Loucy (cell line): ENCODE data around the gene SEC22C.

Experiments
- H2AFZ ChIP-seq: fragments of 200-600 bp; sonication (generic); 2 replicates; pipeline ENCODE4 v1.6.0; 2016; ENCODE audit warnings: antibody characterized with exemption, mild to moderate bottlenecking, low read length, moderate library complexity
- H3F3A ChIP-seq: fragments of 200-600 bp; 2 replicates; pipeline ENCODE4 v1.6.0; 2016; ENCODE audit warnings: antibody characterized with exemption, low read depth, mild to moderate bottlenecking
- H3K27me3 ChIP-seq: fragments of 200-600 bp; sonication (generic); 2 replicates; pipeline ENCODE4 v1.6.1; 2014; ENCODE audit warnings: low read length, mild to moderate bottlenecking; ENCODE audit not compliant: insufficient read depth, poor library complexity, severe bottlenecking
- H3K36me3 ChIP-seq: fragments of 200-600 bp; sonication (generic); 2 replicates; pipeline ENCODE4 v1.6.1; 2016; ENCODE audit warnings: low read length; ENCODE audit not compliant: insufficient read depth
- H3K4me1 ChIP-seq: fragments of 200-600 bp; sonication (generic); 2 replicates; pipeline ENCODE4 v1.5.1; 2014; ENCODE audit warnings: low read length, mild to moderate bottlenecking; ENCODE audit not compliant: insufficient read depth, poor library complexity, severe bottlenecking
- H3K4me2 ChIP-seq: fragments of 200-600 bp; sonication (generic); 2 replicates; pipeline ENCODE4 v1.6.0; 2014; ENCODE audit warnings: antibody characterized with exemption, low read length, low read depth, mild to moderate bottlenecking; ENCODE audit not compliant: poor library complexity, severe bottlenecking
- H3K4me3 ChIP-seq: fragments of 200-600 bp; sonication (generic); 2 replicates; pipeline ENCODE4 v1.5.1; 2014; ENCODE audit warnings: low read length, mild to moderate bottlenecking, mixed read lengths; ENCODE audit not compliant: poor library complexity, severe bottlenecking
- H3K79me2 ChIP-seq: fragments of 200-600 bp; sonication (generic); 2 replicates; pipeline ENCODE4 v1.6.1; 2014; ENCODE audit warnings: low read length; ENCODE audit not compliant: insufficient read depth
- H3K9ac ChIP-seq: fragments of 200-600 bp; sonication (generic); 2 replicates; pipeline ENCODE4 v1.6.0; 2014; ENCODE audit warnings: mild to moderate bottlenecking, low read depth, low read length, moderate library complexity; ENCODE audit not compliant: poor library complexity, severe bottlenecking
- H3K9me2 ChIP-seq: fragments of 200-600 bp; sonication (generic); replicated peaks from 2 replicates; pipeline ENCODE4 v1.6.1; 2016; ENCODE audit warnings: low read depth, low read length, mixed read lengths
- H3K9me3 ChIP-seq: fragments of 200-600 bp; sonication (generic); 2 replicates; pipeline ENCODE4 v1.6.1; 2014; ENCODE audit warnings: mild to moderate bottlenecking, antibody characterized with exemption, low read length, low read depth; ENCODE audit not compliant: insufficient read depth
- H4K20me1 ChIP-seq: fragments of 200-600 bp; sonication (generic); 2 replicates; pipeline ENCODE4 v1.6.0; 2014; ENCODE audit warnings: antibody characterized with exemption, low read length, mild to moderate bottlenecking; ENCODE audit not compliant: insufficient read depth, poor library complexity, severe bottlenecking
- EZH2phosphoT487 ChIP-seq: fragments of 200-600 bp; IDR thresholded peaks from 2 replicates; pipeline ENCODE4 v1.6.1; 2018; ENCODE audit warnings: antibody characterized with exemption, mild to moderate bottlenecking, moderate library complexity, borderline replicate concordance
- TF ChIP-seq, protein P1 (sequence below): fragments of 200-600 bp; sonication (generic); conservative IDR thresholded peaks from 2 replicates; pipeline ENCODE4 v1.5.1; 2014; ENCODE audit warnings: mild to moderate bottlenecking, antibody characterized with exemption, low read length

The SEC22C gene

GRCh38 chr3:42539871-42540714, 41.7 kb downstream of the SEC22C start:
- TF ChIP-seq, protein P1, sequence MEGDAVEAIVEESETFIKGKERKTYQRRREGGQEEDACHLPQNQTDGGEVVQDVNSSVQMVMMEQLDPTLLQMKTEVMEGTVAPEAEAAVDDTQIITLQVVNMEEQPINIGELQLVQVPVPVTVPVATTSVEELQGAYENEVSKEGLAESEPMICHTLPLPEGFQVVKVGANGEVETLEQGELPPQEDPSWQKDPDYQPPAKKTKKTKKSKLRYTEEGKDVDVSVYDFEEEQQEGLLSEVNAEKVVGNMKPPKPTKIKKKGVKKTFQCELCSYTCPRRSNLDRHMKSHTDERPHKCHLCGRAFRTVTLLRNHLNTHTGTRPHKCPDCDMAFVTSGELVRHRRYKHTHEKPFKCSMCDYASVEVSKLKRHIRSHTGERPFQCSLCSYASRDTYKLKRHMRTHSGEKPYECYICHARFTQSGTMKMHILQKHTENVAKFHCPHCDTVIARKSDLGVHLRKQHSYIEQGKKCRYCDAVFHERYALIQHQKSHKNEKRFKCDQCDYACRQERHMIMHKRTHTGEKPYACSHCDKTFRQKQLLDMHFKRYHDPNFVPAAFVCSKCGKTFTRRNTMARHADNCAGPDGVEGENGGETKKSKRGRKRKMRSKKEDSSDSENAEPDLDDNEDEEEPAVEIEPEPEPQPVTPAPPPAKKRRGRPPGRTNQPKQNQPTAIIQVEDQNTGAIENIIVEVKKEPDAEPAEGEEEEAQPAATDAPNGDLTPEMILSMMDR: peak; percentile 83
- TF ChIP-seq EZH2phosphoT487: no peak
- H3F3A ChIP-seq: no peaks in the 10 kb centered on the region
- no peaks in the 10 kb centered on the region for H3K4me1 ChIP-seq
- no peak overlapping the region for H3K9ac ChIP-seq
- no peaks in the 10 kb centered on the region for H3K9me3 ChIP-seq
- H3K4me2 ChIP-seq: no peak overlapping the region
- no peak overlapping the region for H2AFZ ChIP-seq
- no peaks in the 10 kb centered on the region for H4K20me1 ChIP-seq
- H3K4me3 ChIP-seq: no peak overlapping the region
- H3K27me3 ChIP-seq: no peaks in the 10 kb centered on the region
- H3K36me3 ChIP-seq: no peaks in the 10 kb centered on the region
- no peaks in the 10 kb centered on the region for H3K79me2 ChIP-seq
- no peaks in the 10 kb centered on the region for H3K9me2 ChIP-seq

- Histone ChIP-seq H3F3A (no peaks in the 10 kb centered on the region), H2AFZ (no peak overlapping the region), H3K9ac (no peak overlapping the region), H3K4me3 (no peak overlapping the region), H3K9me2 (no peaks in the 10 kb centered on the region), H3K27me3 (no peaks in the 10 kb centered on the region), H3K79me2 (no peaks in the 10 kb centered on the region), H3K9me3 (no peaks in the 10 kb centered on the region), H3K4me2 (no peak overlapping the region), H3K4me1 (peaks cover 17% of the 10 kb centered on the region), H3K36me3 (no peaks in the 10 kb centered on the region), H4K20me1 (no peaks in the 10 kb centered on the region)
- TF ChIP-seq, protein P1: no peak
- no peak for TF ChIP-seq EZH2phosphoT487
Measured at GRCh38 chr3:42537350-42537749, 44.4 kb downstream of the SEC22C start.

- Histone ChIP-seq H3K9ac (no peak overlapping the region), H3K79me2 (no peaks in the 10 kb centered on the region), H3K36me3 (no peaks in the 10 kb centered on the region), H3K9me2 (no peaks in the 10 kb centered on the region), H3F3A (no peaks in the 10 kb centered on the region), H3K4me2 (no peak overlapping the region), H3K27me3 (no peaks in the 10 kb centered on the region), H4K20me1 (no peaks in the 10 kb centered on the region), H3K4me3 (no peak overlapping the region), H3K4me1 (peaks cover 17% of the 10 kb centered on the region), H2AFZ (no peak overlapping the region), H3K9me3 (no peaks in the 10 kb centered on the region)
- TF ChIP-seq EZH2phosphoT487: no peak
- TF ChIP-seq, protein P1: peak; percentile 73
Measured at GRCh38 chr3:42535981-42536784, 45.6 kb downstream of the SEC22C start.
